ENCODE data around the gene FAM135A.

DNA sequence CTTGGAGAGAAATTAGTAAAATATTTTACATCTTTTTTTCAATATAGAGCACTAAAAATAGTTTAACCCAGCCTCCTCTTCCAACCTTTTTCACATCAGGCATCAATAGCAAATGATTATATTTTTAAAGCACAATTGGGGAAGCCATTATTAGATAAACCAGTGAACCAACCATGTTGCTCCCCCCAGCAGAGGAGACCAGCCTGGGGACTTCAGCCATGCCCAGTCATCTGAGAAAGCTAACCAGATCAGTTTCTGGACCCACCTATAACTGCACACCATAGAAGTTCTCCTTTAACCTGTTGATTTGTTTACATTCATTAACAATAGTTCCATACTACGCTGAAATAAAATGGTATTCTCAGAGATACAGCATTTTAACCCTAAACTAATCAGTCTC lies 139.7 kb downstream of the FAM135A start:
- TF ChIP-seq EZH2 (IDR thresholded peaks at IDR 0.05; ENCODE audit: low read depth, unreplicated experiment): no peak
- TF ChIP-seq, protein P1, sequence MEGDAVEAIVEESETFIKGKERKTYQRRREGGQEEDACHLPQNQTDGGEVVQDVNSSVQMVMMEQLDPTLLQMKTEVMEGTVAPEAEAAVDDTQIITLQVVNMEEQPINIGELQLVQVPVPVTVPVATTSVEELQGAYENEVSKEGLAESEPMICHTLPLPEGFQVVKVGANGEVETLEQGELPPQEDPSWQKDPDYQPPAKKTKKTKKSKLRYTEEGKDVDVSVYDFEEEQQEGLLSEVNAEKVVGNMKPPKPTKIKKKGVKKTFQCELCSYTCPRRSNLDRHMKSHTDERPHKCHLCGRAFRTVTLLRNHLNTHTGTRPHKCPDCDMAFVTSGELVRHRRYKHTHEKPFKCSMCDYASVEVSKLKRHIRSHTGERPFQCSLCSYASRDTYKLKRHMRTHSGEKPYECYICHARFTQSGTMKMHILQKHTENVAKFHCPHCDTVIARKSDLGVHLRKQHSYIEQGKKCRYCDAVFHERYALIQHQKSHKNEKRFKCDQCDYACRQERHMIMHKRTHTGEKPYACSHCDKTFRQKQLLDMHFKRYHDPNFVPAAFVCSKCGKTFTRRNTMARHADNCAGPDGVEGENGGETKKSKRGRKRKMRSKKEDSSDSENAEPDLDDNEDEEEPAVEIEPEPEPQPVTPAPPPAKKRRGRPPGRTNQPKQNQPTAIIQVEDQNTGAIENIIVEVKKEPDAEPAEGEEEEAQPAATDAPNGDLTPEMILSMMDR (conservative IDR thresholded peaks at IDR 0.05; ENCODE audit: low read depth in 2 of 2): no peak
- TF ChIP-seq CREB1 (CRISPR knock-in tag; IDR thresholded peaks at IDR 0.05; ENCODE audit: low read depth): no peak
- TF ChIP-seq ZNF331 (CRISPR knock-in tag; IDR thresholded peaks at IDR 0.05; ENCODE audit: low read depth): no peak
